GOT3 (cell line): Measurements from ENCODE around the gene UBE3B.
"Not testable (repeated sequence)": the region's sequence is repeated elsewhere in the genome, so short reads cannot be mapped to it uniquely, and the experiment has no call there.

Experiments
- DNase-seq: peaks from one replicate; lab custom pipeline; 2025; ENCODE audit warnings: mixed read lengths; lab: John Stamatoyannopoulos, UW

UBE3B gene

GRCh38 chr12:109473526-109474270 is 3.7 kb upstream of the UBE3B start:
- DNase-seq: not testable (repeated sequence)

- no peak for DNase-seq
Observed at GRCh38 chr12:109475121-109475520, 2.3 kb upstream of the UBE3B start.

- no peak for DNase-seq
Observed at GRCh38 chr12:109475993-109476806, 1.2 kb upstream of the UBE3B start.

GRCh38 chr12:109476807-109477184 is 638 bp upstream of the UBE3B start:
- DNase-seq: no peak

GRCh38 chr12:109477963-109478315 is 505 bp downstream of the UBE3B start:
- DNase-seq: no peak

- DNase-seq: no peak
Observed at GRCh38 chr12:109479761-109480160, 2.3 kb downstream of the UBE3B start.

GRCh38 chr12:109480356-109480755 is 2.9 kb downstream of the UBE3B start:
- DNase-seq: no peak

- DNase-seq: no peak
Observed at GRCh38 chr12:109481863-109482262, 4.4 kb downstream of the UBE3B start.

- DNase-seq: no peak
Observed at GRCh38 chr12:109482491-109482890, 5.1 kb downstream of the UBE3B start.

GRCh38 chr12:109482894-109483293 is 5.5 kb downstream of the UBE3B start:
- no peak for DNase-seq

- no peak for DNase-seq
Observed at GRCh38 chr12:109483346-109483745, 5.9 kb downstream of the UBE3B start.

- DNase-seq: no peak
Observed at GRCh38 chr12:109485201-109485600, 7.8 kb downstream of the UBE3B start.

GRCh38 chr12:109487181-109488050 is 10.0 kb downstream of the UBE3B start:
- DNase-seq: no peak

- no peak for DNase-seq
Observed at GRCh38 chr12:109488051-109488665, 10.7 kb downstream of the UBE3B start.

- DNase-seq: no peak
Observed at GRCh38 chr12:109489016-109489954, 11.9 kb downstream of the UBE3B start.

- DNase-seq: no peak
Observed at GRCh38 chr12:109489955-109490565, 12.6 kb downstream of the UBE3B start.

GRCh38 chr12:109491671-109492070 is 14.2 kb downstream of the UBE3B start:
- no peak for DNase-seq

GRCh38 chr12:109492371-109492770 is 14.9 kb downstream of the UBE3B start:
- DNase-seq: no peak

GRCh38 chr12:109493090-109493489 is 15.7 kb downstream of the UBE3B start:
- DNase-seq: no peak

GRCh38 chr12:109493938-109494337 is 16.5 kb downstream of the UBE3B start:
- DNase-seq: no peak
